Peyer's patch (tissue), 4 donors: ENCODE results near the gene SLC16A1. TPM values are rescaled to one million over a fixed set of nuclear protein-coding genes. Genes with fewer than 3 reads are reported as not detected.
"Not testable (repeated sequence)": the region's sequence is repeated elsewhere in the genome, so short reads cannot be mapped to it uniquely, and the experiment has no call there.

Experiments used
- DNase-seq, 3 donors: peaks; one replicate each; pipeline ENCODE4 v3.0.0-alpha.2; 2017 to 2019
- H3K27ac ChIP-seq, 4 donors: fragments of 200-600 bp; sonication (generic); one replicate each; pipeline ENCODE4 v1.5.1; 2016 to 2019
- H3K27me3 ChIP-seq, 2 donors: fragments of 200-600 bp; sonication (generic); one replicate each; pipeline ENCODE4 v1.5.1; 2019
- H3K36me3 ChIP-seq, 3 donors: fragments of 200-600 bp; sonication (generic); one replicate each; pipeline ENCODE4 v1.5.1; 2016 to 2019
- H3K4me1 ChIP-seq, 4 donors: fragments of 200-600 bp; sonication (generic); one replicate each; pipeline ENCODE4 v1.5.1; 2016 to 2019
- H3K4me3 ChIP-seq, 4 donors: fragments of 200-600 bp; sonication (generic); 1 replicate in 3 of 4; 2 replicates in 1 of 4; pipeline ENCODE4 v1.5.1; 2016 to 2019; ENCODE audit warnings: mild to moderate bottlenecking in 1 of 4
- H3K9me3 ChIP-seq, 4 donors: fragments of 200-600 bp; sonication (generic); one replicate each; pipeline ENCODE4 v1.5.1; 2016 to 2019; ENCODE audit warnings: mild to moderate bottlenecking in 1 of 4
- CTCF ChIP-seq, 6 experiments: fragments of 450-650 bp in 4 of 6; fragments of 200-600 bp in 2 of 6; sonication (generic) in 1 of 6; IDR thresholded peaks; one replicate each; pipeline ENCODE4 v1.5.1; 2017 to 2019; ENCODE audit warnings: antibody characterized with exemption in 6 of 6, mild to moderate bottlenecking in 3 of 6, moderate library complexity in 1 of 6
- POLR2A ChIP-seq, 2 donors: fragments of 450-650 bp; IDR thresholded peaks; one replicate each; pipeline ENCODE4 v1.5.1; 2017; ENCODE audit warnings: antibody characterized with exemption in 2 of 2, mild to moderate bottlenecking in 2 of 2, moderate library complexity in 2 of 2
- total RNA-seq, 4 donors: library from RNA; depleted of rRNA; stranded (reverse); fragments of >200 nt; gene quantifications; one replicate each; pipeline ENCODE4 v1.1.0, GENCODE V29; 2016

SLC16A1 gene
- total RNA-seq, 4 donors from 2014 or later, result 2.5 to 33.1 (median 14.0) TPM

- Histone ChIP-seq H3K36me3 (no peaks in the 10 kb centered on the region), H3K27me3 (no peaks in the 10 kb centered on the region), H3K9me3 (no peaks in the 10 kb centered on the region), H3K4me3 (no peak overlapping the region), H3K4me1 (peaks cover 0 to 5% (median 0%) of the 10 kb centered on the region in 4 donors), H3K27ac (no peak overlapping the region)
- TF ChIP-seq POLR2A (IDR thresholded peaks at IDR 0.05), result no peak
- no peak for TF ChIP-seq CTCF (IDR thresholded peaks at IDR 0.05)
- no peak for DNase-seq
These were observed 29.1 kb upstream of the SLC16A1 start for GRCh38 chr1:112985123-112985522.

- Histone ChIP-seq H3K27ac (no peak overlapping the region), H3K36me3 (no peaks in the 10 kb centered on the region), H3K27me3 (no peaks in the 10 kb centered on the region), H3K9me3 (no peaks in the 10 kb centered on the region), H3K4me1 (peaks cover 0 to 5% (median 0%) of the 10 kb centered on the region in 4 donors), H3K4me3 (no peak overlapping the region)
- no peak for DNase-seq
- TF ChIP-seq CTCF (IDR thresholded peaks at IDR 0.05), result no peak
- TF ChIP-seq POLR2A (IDR thresholded peaks at IDR 0.05), result no peak
These were observed 27.6 kb upstream of the SLC16A1 start for GRCh38 chr1:112983537-112984131.

- H3K4me3 ChIP-seq, result no peak overlapping the region
- DNase-seq, result no peak
- H3K36me3 ChIP-seq, result no peaks in the 10 kb centered on the region
- no peak overlapping the region for H3K27ac ChIP-seq
- peaks cover 0 to 5% (median 0%) of the 10 kb centered on the region in 4 donors for H3K4me1 ChIP-seq
- no peaks in the 10 kb centered on the region for H3K27me3 ChIP-seq
- H3K9me3 ChIP-seq, result no peaks in the 10 kb centered on the region
- TF ChIP-seq POLR2A (IDR thresholded peaks at IDR 0.05), result no peak
- TF ChIP-seq CTCF (IDR thresholded peaks at IDR 0.05), result no peak
These were observed 27.0 kb upstream of the SLC16A1 start for GRCh38 chr1:112982853-112983536.

DNA sequence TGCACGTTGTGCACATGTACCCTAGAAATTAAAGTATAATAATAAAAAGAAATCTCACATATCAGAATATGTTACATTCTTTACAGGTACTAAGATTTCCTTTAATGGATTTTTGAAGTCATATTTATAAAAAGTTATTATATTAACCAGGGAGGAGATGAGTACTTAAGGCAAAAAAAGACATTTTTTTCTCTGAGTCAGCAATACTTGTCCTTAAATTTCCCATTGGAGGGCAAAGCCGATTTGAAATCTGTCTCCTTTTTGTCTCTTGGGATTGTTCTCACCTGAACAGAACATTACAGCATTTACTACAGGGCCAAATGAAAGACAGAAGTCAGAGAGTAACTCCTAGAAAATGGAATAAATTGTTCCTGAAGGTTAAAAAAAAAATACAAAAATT is 26.3 kb upstream of the SLC16A1 start:
- H3K4me3 ChIP-seq, result no peak overlapping the region
- no peaks in the 10 kb centered on the region for H3K9me3 ChIP-seq
- H3K36me3 ChIP-seq, result no peaks in the 10 kb centered on the region
- no peaks in the 10 kb centered on the region for H3K27me3 ChIP-seq
- TF ChIP-seq POLR2A (IDR thresholded peaks at IDR 0.05), result no peak
- TF ChIP-seq CTCF (IDR thresholded peaks at IDR 0.05), result no peak
- H3K27ac ChIP-seq, result no peak overlapping the region
- H3K4me1 ChIP-seq, result peaks cover 0 to 5% (median 0%) of the 10 kb centered on the region in 4 donors
- no peak for DNase-seq

DNA sequence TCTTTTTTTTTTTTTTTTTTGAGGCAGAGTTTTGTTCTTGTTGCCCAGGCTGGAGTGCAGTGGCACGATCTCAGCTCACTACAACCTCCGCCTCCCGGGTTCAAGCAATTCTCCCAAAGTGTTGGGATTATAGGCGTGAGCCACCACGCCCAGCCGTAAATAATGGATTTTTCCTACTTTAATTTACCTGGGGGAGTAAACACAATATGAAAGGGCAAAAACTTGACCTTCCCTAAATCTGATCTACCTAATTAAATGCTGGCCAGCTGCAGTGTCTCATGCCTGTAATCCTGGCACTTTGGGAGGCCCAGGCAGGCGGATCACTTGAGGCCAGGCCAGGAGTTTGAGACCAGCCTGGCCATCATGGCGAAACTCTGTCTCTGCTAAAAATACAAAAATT is 25.8 kb upstream of the SLC16A1 start:
- H3K4me1 ChIP-seq, H3K27ac ChIP-seq, H3K4me3 ChIP-seq, H3K36me3 ChIP-seq, H3K9me3 ChIP-seq, H3K27me3 ChIP-seq, DNase-seq: not testable (repeated sequence)

DNA sequence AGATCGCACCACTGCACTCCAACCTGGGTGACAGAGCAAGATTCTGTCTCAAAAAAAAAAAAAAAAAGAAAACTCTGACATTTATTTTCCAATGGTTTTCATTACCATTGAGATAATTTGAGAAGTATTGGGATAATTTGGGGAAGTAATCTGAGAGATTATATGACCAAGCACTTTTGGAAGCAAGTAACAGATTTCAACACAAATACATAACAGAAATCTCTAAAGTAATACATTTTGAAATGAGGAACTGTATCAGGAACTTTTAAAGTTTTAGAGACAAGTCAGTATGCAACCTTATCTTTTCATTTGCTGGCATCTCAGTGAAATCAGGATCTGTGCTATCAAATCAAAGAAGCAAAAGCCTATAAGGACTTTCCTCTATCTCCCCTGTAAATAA is 25.4 kb upstream of the SLC16A1 start:
- no peak for DNase-seq
- Histone ChIP-seq H3K27me3 (no peaks in the 10 kb centered on the region), H3K4me3 (no peak overlapping the region), H3K4me1 (peaks cover 0 to 5% (median 0%) of the 10 kb centered on the region in 4 donors), H3K27ac (no peak overlapping the region), H3K9me3 (no peaks in the 10 kb centered on the region), H3K36me3 (no peaks in the 10 kb centered on the region)
- no peak for TF ChIP-seq POLR2A (IDR thresholded peaks at IDR 0.05)
- no peak for TF ChIP-seq CTCF (IDR thresholded peaks at IDR 0.05)
